Measurements from ENCODE around the gene FNDC3B.

DNA sequence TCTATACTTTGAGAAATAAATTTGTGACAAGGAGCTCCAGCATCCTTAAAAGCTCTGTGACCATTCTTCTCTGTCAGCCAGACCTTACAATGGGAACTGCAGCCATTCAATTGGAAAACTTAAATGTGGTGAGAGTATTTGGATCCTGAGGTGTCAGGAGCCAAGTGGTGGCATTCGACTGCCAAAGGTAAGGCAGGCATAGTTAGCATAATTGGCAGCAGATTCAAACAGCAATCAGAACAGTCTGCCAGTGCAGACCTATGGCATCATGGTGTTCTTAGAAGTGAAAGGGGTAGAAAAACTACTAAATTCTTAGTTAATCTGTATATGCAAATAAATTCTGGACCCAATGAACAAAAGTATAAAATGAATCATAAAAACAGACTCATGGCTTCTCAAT is 18.2 kb upstream of the FNDC3B start:
- TF ChIP-seq, protein P1, sequence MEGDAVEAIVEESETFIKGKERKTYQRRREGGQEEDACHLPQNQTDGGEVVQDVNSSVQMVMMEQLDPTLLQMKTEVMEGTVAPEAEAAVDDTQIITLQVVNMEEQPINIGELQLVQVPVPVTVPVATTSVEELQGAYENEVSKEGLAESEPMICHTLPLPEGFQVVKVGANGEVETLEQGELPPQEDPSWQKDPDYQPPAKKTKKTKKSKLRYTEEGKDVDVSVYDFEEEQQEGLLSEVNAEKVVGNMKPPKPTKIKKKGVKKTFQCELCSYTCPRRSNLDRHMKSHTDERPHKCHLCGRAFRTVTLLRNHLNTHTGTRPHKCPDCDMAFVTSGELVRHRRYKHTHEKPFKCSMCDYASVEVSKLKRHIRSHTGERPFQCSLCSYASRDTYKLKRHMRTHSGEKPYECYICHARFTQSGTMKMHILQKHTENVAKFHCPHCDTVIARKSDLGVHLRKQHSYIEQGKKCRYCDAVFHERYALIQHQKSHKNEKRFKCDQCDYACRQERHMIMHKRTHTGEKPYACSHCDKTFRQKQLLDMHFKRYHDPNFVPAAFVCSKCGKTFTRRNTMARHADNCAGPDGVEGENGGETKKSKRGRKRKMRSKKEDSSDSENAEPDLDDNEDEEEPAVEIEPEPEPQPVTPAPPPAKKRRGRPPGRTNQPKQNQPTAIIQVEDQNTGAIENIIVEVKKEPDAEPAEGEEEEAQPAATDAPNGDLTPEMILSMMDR (IDR thresholded peaks at IDR 0.05) = no peak
- no peak for TF ChIP-seq POLR2AphosphoS5 (IDR thresholded peaks at IDR 0.05; ENCODE audit: low read depth, low read length)
